Activated T-cell treated with anti-CD3 and anti-CD28 coated beads for 48 hours (primary cell): ENCODE measurements around the gene CXCL3.
"Not testable (repeated sequence)": the region's sequence is repeated elsewhere in the genome, so short reads cannot be mapped to it uniquely, and the experiment has no call there.

Experiments used
- DNase-seq: peaks from one replicate; pipeline ENCODE4 v3.0.0-alpha.2; 2020; ENCODE audit warnings: low read depth

Gene CXCL3

GRCh38 chr4:74038425-74039314 lies at the start of gene CXCL3:
Gene CXCL3 (minus strand): TSS chr4:74038689. CDS start chr4:74038611, 78 bp downstream.
- no peak for DNase-seq

DNA sequence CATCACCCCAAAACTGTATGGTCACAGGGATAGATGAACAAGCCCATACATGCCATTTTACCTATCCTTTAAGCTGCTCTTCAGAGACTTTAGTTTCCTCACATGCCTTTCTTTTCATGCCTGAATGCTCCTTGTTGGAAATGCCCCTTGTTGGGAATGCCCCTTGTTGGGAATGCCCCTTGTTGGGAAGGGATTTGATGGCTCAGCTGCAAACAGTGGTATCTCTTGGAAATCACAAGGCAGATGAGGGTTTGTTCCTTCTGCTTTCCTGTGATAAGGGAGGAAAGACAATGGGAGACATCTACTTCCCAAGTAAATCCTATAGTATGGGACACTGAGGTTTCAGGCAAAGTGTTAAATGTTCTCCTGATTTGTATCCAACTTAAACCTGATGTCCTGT lies 49.0 kb upstream of the CXCL3 start:
- DNase-seq = no peak

- DNase-seq = no peak
Measured at GRCh38 chr4:74085669-74086068, 47.2 kb upstream of the CXCL3 start.

- DNase-seq = no peak
Measured at GRCh38 chr4:74084984-74085383, 46.5 kb upstream of the CXCL3 start.

- no peak for DNase-seq
Measured at GRCh38 chr4:74083546-74083945, 45.1 kb upstream of the CXCL3 start.

GRCh38 chr4:74081035-74081434 lies 42.5 kb upstream of the CXCL3 start:
- no peak for DNase-seq

DNA sequence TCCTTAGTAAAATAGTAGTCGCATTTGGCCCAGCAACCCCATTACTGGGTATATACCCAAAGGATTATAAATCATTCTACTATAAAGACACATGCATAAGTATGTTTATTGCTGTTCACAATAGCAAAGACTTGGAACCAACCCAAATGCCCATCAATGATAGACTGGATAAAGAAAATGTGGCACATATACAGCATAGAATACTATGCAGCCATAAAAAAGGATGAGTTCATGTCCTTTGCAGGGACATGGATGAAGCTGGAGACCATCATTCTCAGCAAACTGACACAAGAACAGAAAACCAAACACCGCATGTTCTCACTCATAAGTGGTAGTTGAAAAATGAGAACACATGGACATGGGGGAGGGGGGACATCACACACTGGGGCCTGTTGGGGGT lies 41.9 kb upstream of the CXCL3 start:
- DNase-seq = not testable (repeated sequence)

DNA sequence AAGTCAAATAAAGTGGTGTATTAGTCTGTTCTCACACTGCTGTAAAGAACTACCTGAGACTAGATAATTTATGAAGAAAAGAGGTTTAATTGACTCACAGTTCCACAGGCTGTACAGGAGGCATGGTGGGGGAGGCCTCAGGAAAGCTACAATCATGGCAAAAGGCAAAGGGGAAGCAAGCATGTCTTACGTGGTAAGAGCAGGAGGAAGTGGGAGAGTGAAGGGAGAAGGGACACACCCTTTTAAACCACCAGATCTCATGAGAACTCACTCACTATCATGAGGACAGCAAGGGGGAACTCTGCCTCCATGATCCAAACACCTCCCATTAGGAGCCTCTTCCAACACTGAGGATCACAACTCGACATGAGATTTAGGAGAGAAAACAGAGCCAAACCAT lies 40.5 kb upstream of the CXCL3 start:
- DNase-seq = not testable (repeated sequence)

- DNase-seq = no peak
Measured at GRCh38 chr4:74073358-74073757, 34.9 kb upstream of the CXCL3 start.

DNA sequence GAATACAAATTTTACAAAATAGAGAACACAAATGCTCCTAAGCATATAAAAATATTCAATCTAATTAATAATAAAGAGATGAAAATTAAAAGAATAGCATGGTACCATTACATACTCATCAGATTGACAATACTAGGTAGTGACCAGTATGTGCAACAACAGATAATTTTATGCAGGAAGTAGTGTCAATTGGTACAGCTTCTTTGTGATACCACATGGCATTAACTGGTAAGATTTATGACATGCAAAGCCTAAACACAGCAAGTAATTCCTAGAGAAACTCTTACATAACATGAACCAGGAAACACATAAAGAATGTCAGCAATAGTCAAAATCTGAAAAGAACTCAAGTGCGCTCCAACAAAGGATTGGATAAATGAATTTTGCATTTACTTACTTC lies 34.2 kb upstream of the CXCL3 start:
- DNase-seq = no peak

DNA sequence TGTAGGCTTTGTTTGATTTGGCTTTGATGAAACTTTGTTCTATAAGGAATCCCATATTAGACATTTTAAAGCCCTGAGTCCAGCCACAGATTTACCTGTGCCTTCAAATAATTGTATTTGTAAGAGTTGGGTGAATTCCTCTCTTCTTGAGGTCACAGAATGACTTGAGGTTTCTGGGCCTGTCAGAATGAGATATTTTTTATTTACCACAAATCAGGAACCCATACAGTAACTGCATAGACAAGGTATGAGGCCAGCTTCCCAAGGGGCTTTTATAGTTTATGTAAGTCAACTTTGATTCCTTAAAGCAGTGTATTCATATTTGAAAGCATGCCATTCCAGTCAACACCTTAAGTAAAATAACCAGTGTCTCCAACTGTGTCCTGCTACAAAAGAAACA lies 29.1 kb upstream of the CXCL3 start:
- no peak for DNase-seq

- DNase-seq = no peak
Measured at GRCh38 chr4:74066232-74066631, 27.7 kb upstream of the CXCL3 start.

- DNase-seq = no peak
Measured at GRCh38 chr4:74065115-74065642, 26.7 kb upstream of the CXCL3 start.

GRCh38 chr4:74063859-74064258 lies 25.4 kb upstream of the CXCL3 start:
- DNase-seq = no peak

DNA sequence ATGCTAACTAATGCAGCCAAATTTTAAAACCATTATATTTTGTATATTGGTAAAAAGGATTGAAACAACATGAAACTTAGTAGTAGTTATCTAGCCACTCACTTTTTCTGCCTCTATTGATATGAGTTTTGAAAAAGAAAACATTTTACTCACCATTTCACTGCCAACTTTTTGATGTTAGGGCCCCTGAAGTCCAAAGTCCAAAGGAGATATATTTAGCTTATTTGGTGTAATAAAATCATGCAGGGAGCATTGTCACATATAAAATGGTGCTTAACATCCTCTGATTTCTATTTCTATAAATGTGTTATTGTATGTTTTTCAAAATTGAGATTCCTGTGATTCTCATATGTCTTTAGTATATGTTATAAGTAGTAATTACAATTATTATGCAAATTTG lies 24.5 kb upstream of the CXCL3 start:
- DNase-seq = no peak

DNA sequence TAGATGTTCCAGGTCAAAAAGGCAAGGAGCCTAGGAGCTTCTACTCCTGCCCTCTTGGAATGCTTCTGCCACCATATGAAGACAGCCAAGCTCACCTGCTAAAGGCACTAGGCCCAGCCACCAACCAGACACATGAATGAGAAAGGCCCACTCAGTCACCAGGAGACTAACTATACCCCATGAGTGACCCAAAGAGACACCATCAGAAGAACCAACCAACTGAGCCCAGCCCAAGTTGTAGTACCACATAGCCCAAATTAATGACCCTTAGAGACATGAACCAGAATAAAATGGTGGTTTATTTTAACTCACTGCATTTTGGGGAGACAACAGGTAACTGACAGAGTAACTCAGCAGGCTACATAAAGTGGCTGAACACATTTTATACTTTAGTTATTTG lies 22.9 kb upstream of the CXCL3 start:
- no peak for DNase-seq

DNA sequence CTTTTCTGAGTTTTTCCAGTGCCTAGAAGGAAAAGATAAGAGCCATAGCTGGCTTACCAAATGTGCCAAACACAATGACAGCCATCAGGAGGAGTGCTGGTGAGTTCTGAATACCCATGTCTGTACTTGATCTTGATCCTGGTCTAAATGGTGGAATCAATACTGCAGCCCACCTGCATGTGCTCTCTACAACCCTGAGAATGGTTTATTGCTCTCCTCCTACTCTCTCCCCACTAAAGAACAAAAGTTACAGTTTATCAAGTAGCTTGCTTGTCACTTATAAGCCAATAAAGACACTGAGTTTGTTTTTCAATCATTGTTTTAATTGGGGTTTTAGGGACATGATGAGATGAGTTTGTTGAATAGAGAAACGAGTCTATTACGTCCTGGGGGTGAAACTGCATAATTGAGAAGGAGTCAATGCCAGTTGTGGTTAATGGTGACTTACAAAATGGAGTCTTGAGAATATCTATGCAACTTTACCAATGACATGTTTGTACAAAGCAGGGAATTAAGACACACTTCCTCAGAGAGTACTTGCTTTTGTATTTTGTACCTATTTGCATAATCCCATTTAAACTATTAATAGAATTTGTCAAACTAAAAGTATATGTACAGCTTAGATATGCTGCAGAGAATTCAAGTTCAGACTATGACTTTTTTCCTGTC lies 20.8 kb upstream of the CXCL3 start:
- DNase-seq = no peak

- no peak for DNase-seq
Measured at GRCh38 chr4:74058048-74058651, 19.7 kb upstream of the CXCL3 start.

DNA sequence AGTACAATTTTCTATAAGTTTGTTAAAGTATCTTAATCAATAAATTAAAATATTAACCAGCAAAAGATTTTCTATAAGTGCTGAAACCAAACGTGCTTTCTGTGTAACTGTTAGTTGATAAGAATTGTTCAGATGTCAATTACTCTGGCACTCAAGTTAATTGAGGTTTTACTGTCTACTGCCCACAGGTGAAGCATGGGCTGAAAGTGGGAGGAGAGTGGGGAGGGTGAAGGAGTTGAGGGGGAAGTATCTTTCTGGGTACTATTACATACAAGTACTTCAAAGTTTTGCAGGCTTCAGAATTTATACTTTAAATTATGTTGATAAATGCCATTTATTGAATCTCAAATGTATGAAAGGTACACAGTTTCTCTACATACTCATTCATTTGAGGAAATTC lies 19.1 kb upstream of the CXCL3 start:
- DNase-seq = no peak

DNA sequence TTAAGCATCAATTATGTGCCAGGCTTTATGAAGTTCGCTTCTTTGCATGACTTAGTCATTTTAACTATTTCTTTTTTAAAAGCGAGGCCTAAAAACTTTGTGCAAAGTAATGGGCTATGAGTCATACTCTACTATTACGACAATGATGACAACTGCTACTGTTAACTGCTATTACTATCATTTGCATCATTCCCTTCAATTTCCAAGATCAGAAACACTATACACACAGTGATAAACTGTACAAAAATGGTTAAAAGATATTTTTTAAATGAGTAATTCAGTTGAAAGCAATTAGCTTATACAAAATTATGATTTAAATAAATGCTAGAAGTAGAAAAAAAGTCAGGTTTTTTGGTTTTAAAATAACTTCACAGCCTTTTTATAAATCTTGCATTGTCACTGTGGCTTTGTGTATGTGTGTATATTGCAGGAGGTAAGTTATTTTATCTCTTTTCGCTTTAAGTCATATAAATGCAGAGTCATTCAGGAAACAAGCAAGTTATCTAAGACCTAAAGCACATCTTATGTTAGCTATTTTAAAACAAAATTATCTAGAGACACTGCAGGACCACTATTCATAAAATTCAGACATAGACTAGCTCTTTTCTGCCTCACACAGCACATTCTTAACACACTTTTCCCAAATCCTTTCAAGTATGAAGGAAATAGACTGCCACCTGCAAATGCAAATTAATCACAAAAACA lies 18.5 kb upstream of the CXCL3 start:
- no peak for DNase-seq

DNA sequence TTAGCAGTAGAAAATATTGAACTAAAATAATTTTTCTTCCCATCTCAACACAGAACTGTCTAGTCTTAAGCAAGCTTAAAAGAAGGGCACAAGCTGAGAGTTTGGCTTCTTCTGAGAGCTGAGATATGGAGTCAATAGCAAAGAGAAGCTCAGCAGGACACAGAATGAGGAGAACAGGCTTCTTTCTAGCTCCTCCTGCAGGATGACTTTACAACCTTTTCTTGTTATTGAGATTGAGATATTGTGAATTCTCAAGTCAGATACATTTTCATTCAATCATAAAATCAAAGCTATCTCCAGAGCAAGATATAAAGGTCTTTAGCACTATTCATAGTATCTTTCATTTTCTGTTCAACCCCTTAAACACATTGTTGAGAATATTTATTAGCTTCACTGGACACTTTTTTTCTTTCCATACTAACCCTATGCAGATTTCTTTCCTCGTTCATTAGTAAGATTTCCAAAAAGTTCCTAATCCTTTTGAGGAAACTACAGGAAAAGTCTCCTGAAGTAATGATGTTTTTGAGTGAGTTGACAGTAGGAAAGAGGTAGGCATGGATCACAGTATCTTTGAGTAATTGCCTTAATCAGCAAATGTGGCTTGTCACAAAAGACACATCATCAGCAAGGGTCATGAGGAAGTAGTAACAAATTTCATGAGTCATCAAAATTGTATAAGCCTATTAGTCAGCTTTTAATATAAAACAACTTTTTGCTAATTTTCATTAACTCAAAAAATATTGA lies 17.8 kb upstream of the CXCL3 start:
- no peak for DNase-seq

DNA sequence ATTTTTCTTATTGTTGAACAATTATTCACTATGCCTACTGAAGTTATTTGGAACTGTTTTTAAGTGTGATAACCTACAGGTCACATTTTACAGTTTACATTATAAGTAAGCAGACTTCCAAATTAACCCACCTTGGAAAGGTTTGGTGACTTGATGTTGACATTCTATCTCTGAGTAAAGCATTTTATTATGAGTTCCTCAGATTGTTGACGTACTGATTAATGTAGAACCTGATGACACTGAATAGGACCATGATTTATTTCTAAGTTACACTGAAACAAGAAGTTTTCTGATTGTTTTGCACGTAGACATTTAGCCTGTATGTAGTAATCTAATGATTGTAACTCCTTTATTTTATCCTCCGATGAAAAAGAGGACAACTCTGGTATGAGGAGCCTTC lies 17.0 kb upstream of the CXCL3 start:
- DNase-seq = no peak
